GM23338 (cell line): Measurements from ENCODE around the gene IKZF1. TPM values are rescaled to one million over a fixed set of nuclear protein-coding genes. Genes with fewer than 3 reads are reported as not detected.

ENCODE experiments used
- ATAC-seq: fragments of 200-7000 bp; cut with Tn5 transposase; 3 replicates; pipeline ENCODE4 v1.9.1; 2020
- DNase-seq: peaks from one replicate; pipeline ENCODE4 v3.0.0-alpha.2; 2015; ENCODE audit warnings: low spot score
- H2AFZ ChIP-seq: fragments of 200-600 bp; sonication (generic); 2 replicates; pipeline ENCODE4 v1.8.0; 2016; ENCODE audit warnings: antibody characterized with exemption, mild to moderate bottlenecking, moderate library complexity
- H3F3A ChIP-seq: fragments of 200-600 bp; sonication (generic); replicated peaks from 2 replicates; pipeline ENCODE4 v1.8.0; 2017; ENCODE audit warnings: antibody characterized with exemption, mixed run types, low read depth
- H3K27ac ChIP-seq: fragments of 200-600 bp; sonication (generic); 2 replicates; pipeline ENCODE4 v1.6.1; 2016; ENCODE audit warnings: low read depth
- H3K27me3 ChIP-seq: fragments of 200-600 bp; sonication (generic); 2 replicates; pipeline ENCODE4 v1.8.0; 2016; ENCODE audit warnings: mild to moderate bottlenecking, mixed run types, moderate library complexity; ENCODE audit not compliant: insufficient read depth
- H3K36me3 ChIP-seq: fragments of 200-600 bp; sonication (generic); 2 replicates; pipeline ENCODE4 v1.8.0; 2016; ENCODE audit warnings: mild to moderate bottlenecking; ENCODE audit not compliant: insufficient read depth
- H3K4me1 ChIP-seq: fragments of 200-600 bp; sonication (generic); 2 replicates; pipeline ENCODE4 v1.8.0; 2016; ENCODE audit warnings: mild to moderate bottlenecking, moderate library complexity; ENCODE audit not compliant: insufficient read depth
- H3K4me2 ChIP-seq: fragments of 200-600 bp; sonication (generic); 2 replicates; pipeline ENCODE4 v1.7.1; 2017; ENCODE audit warnings: mixed run types
- H3K4me3 ChIP-seq: fragments of 200-600 bp; sonication (generic); 2 replicates; pipeline ENCODE4 v1.6.1; 2016; ENCODE audit warnings: mixed run types
- H3K79me2 ChIP-seq: fragments of 200-600 bp; sonication (generic); replicated peaks from 2 replicates; pipeline ENCODE4 v1.8.0; 2017; ENCODE audit warnings: mild to moderate bottlenecking; ENCODE audit not compliant: insufficient read depth
- H3K9me2 ChIP-seq: fragments of 200-600 bp; sonication (generic); 2 replicates; pipeline ENCODE4 v1.8.0; 2017; ENCODE audit not compliant: insufficient read depth
- H4K20me1 ChIP-seq: fragments of 200-600 bp; sonication (generic); replicated peaks from 2 replicates; pipeline ENCODE4 v1.8.0; 2017; ENCODE audit warnings: mild to moderate bottlenecking; ENCODE audit not compliant: insufficient read depth
- H3K27ac Mint-ChIP-seq: 2 replicates; pipeline ENCODE4 v1.8.0; 2020; ENCODE audit warnings: inconsistent platforms, mild to moderate bottlenecking, moderate library complexity, mixed read lengths
- H3K27me3 Mint-ChIP-seq: 3 replicates; pipeline ENCODE4 v1.8.0; 2022; ENCODE audit warnings: low read depth, mild to moderate bottlenecking, moderate library complexity, mixed read lengths, inconsistent platforms; ENCODE audit not compliant: insufficient read depth, poor library complexity
- H3K36me3 Mint-ChIP-seq: 3 replicates; pipeline ENCODE4 v1.8.0; 2021; ENCODE audit warnings: low read depth, mild to moderate bottlenecking, inconsistent platforms, moderate library complexity, mixed read lengths
- H3K4me1 Mint-ChIP-seq: 3 replicates; pipeline ENCODE4 v1.8.0; 2020; ENCODE audit warnings: mild to moderate bottlenecking, inconsistent platforms, mixed read lengths
- H3K4me3 Mint-ChIP-seq: 3 replicates; pipeline ENCODE4 v1.8.0; 2021; ENCODE audit warnings: moderate library complexity, mild to moderate bottlenecking, inconsistent platforms, mixed read lengths
- H3K9me3 Mint-ChIP-seq: 3 replicates; pipeline ENCODE4 v1.8.0; 2020; ENCODE audit warnings: moderate library complexity, mild to moderate bottlenecking, inconsistent platforms, mixed read lengths
- CREB1 ChIP-seq: fragments of 250-450 bp; sonication (Bioruptor Pico); IDR thresholded peaks from 2 replicates; pipeline ENCODE4 v1.5.0; 2020; ENCODE audit warnings: low read depth, mild to moderate bottlenecking, moderate library complexity
- EZH2 ChIP-seq: fragments of 200-600 bp; sonication (generic); IDR thresholded peaks from one replicate; pipeline ENCODE4 v1.8.0; 2017; ENCODE audit warnings: antibody characterized with exemption, mild to moderate bottlenecking, low read depth; ENCODE audit not compliant: unreplicated experiment
- EZH2phosphoT487 ChIP-seq: fragments of 200-600 bp; sonication (generic); IDR thresholded peaks from one replicate; pipeline ENCODE4 v1.8.1; 2018; ENCODE audit warnings: antibody characterized with exemption; ENCODE audit not compliant: unreplicated experiment
- JUNB ChIP-seq: IDR thresholded peaks from one replicate; pipeline ENCODE4 v1.6.1; 2016; ENCODE audit warnings: antibody characterized with exemption; ENCODE audit not compliant: unreplicated experiment
- NANOG ChIP-seq: IDR thresholded peaks from 2 replicates; pipeline ENCODE4 v1.6.1; 2016; ENCODE audit warnings: antibody characterized with exemption, borderline replicate concordance
- POLR2AphosphoS5 ChIP-seq: IDR thresholded peaks from 2 replicates; pipeline ENCODE4 v1.6.1; 2016; ENCODE audit warnings: antibody characterized with exemption, low read depth
- STAT1 ChIP-seq: IDR thresholded peaks from one replicate; pipeline ENCODE4 v1.6.1; 2016; ENCODE audit warnings: antibody characterized with exemption; ENCODE audit not compliant: unreplicated experiment
- ZNF114 ChIP-seq: fragments of 250-450 bp; sonication (Bioruptor Pico); IDR thresholded peaks from 2 replicates; pipeline ENCODE4 v1.5.0; 2020; ENCODE audit warnings: mild to moderate bottlenecking, moderate library complexity
- ZNF331 ChIP-seq: fragments of 250-450 bp; sonication (Bioruptor Pico); IDR thresholded peaks from 2 replicates; pipeline ENCODE4 v1.5.0; 2020; ENCODE audit warnings: low read depth, mild to moderate bottlenecking, moderate library complexity
- polyA plus RNA-seq: library from polyadenylated mRNA; unstranded; fragments of >200 nt; fragmentation: Nextera tagmentation; extraction: Ambion mirVana; gene quantifications from 2 replicates; pipeline ENCODE4 v1.2.1, GENCODE V29; 2016
- total RNA-seq: library from RNA; depleted of rRNA; stranded (reverse); fragments of >200 nt; shearing (Covaris generic); gene quantifications from 2 replicates; pipeline ENCODE4 v1.2.3, GENCODE V29; 2014
- TF ChIP-seq, protein P1 (sequence below), 2 experiments: fragments of 200-600 bp in 1 of 2; sonication (generic) in 1 of 2; conservative IDR thresholded peaks; 2 replicates each; pipeline versions ENCODE4 v1.5.1 to v1.6.1; 2016 to 2017; ENCODE audit warnings: antibody characterized with exemption in 2 of 2, low read depth in 2 of 2, mild to moderate bottlenecking in 2 of 2, moderate library complexity in 1 of 2
- TF ChIP-seq, protein P2 (sequence below): fragments of 250-450 bp; sonication (Bioruptor Pico); IDR thresholded peaks from 2 replicates; pipeline ENCODE4 v1.5.0; 2020; ENCODE audit warnings: mild to moderate bottlenecking, moderate library complexity
- TF ChIP-seq, protein P3 (sequence below): IDR thresholded peaks from 2 replicates; pipeline ENCODE4 v1.6.1; 2016; ENCODE audit warnings: antibody characterized with exemption
- TF ChIP-seq, protein P4 (sequence below): IDR thresholded peaks from one replicate; pipeline ENCODE4 v1.6.1; 2018; ENCODE audit warnings: antibody characterized with exemption; ENCODE audit not compliant: unreplicated experiment

IKZF1 gene
- total and polyA plus RNA-seq, 2 experiments from 2014 or later, result 0.57 to 1.8 TPM

DNA sequence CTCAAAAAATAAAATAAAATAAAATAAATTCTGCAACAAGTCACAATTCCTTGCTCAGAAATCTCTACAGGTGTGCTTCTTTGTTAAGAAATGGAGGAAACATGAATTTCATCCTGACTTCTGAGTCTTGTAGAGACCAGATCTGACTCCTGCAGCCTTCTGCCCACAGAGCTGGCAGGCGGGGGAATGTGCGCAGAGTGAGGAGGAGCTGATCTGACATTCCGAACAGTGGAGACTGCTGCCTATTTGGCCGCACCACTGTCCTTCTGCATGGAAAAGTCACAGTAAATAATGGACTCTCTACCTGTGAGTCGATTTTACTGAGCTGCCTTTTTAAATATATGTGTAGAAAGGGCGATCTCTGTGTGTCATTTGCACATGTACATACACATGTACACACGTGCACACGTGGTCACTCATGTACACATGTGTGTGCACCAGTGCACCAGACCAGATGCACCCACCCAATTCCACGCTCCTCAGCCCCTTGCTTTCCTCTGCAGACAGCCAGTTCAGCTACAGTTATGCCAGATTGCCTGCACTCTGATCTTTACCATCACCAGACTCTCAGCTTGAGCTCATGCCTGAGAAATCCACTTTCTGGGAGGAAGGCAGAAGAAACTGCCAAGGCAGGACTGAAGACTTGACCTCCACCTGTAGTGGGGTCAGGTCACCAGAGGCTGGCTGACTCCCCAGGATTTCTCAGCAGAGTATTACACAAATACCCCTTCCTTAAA is 54.9 kb downstream of the IKZF1 start:
- Mint-ChIP-seq H3K4me1 (peaks cover 11% of the 10 kb centered on the region), H3K9me3 (no peaks in the 10 kb centered on the region; the same call in 2 of the 3 replicates), H3K36me3 (no peaks in the 10 kb centered on the region), H3K27ac (peak overlapping the region; percentile 49), H3K27me3 (peaks cover 10% of the 10 kb centered on the region), H3K4me3 (no peak overlapping the region)
- Histone ChIP-seq H3K79me2 (no peaks in the 10 kb centered on the region), H3F3A (no peaks in the 10 kb centered on the region), H3K4me3 (no peak overlapping the region), H3K4me2 (no peak overlapping the region), H3K27me3 (no peaks in the 10 kb centered on the region), H3K4me1 (no peaks in the 10 kb centered on the region), H4K20me1 (no peaks in the 10 kb centered on the region), H3K27ac (no peak overlapping the region), H3K36me3 (no peaks in the 10 kb centered on the region), H3K9me2 (peaks cover 9% of the 10 kb centered on the region), H2AFZ (0 out of 2 replicates have a peak overlapping the region, but pooled peaks have one; percentile 52)
- ATAC-seq (no peak), DNase-seq (no peak)
- TF ChIP-seq STAT1, result no peak
- TF ChIP-seq, protein P1, sequence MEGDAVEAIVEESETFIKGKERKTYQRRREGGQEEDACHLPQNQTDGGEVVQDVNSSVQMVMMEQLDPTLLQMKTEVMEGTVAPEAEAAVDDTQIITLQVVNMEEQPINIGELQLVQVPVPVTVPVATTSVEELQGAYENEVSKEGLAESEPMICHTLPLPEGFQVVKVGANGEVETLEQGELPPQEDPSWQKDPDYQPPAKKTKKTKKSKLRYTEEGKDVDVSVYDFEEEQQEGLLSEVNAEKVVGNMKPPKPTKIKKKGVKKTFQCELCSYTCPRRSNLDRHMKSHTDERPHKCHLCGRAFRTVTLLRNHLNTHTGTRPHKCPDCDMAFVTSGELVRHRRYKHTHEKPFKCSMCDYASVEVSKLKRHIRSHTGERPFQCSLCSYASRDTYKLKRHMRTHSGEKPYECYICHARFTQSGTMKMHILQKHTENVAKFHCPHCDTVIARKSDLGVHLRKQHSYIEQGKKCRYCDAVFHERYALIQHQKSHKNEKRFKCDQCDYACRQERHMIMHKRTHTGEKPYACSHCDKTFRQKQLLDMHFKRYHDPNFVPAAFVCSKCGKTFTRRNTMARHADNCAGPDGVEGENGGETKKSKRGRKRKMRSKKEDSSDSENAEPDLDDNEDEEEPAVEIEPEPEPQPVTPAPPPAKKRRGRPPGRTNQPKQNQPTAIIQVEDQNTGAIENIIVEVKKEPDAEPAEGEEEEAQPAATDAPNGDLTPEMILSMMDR (conservative IDR thresholded peaks at IDR 0.05; ENCODE audit: low read depth in 2 of 2), result no peak
- TF ChIP-seq, protein P2, sequence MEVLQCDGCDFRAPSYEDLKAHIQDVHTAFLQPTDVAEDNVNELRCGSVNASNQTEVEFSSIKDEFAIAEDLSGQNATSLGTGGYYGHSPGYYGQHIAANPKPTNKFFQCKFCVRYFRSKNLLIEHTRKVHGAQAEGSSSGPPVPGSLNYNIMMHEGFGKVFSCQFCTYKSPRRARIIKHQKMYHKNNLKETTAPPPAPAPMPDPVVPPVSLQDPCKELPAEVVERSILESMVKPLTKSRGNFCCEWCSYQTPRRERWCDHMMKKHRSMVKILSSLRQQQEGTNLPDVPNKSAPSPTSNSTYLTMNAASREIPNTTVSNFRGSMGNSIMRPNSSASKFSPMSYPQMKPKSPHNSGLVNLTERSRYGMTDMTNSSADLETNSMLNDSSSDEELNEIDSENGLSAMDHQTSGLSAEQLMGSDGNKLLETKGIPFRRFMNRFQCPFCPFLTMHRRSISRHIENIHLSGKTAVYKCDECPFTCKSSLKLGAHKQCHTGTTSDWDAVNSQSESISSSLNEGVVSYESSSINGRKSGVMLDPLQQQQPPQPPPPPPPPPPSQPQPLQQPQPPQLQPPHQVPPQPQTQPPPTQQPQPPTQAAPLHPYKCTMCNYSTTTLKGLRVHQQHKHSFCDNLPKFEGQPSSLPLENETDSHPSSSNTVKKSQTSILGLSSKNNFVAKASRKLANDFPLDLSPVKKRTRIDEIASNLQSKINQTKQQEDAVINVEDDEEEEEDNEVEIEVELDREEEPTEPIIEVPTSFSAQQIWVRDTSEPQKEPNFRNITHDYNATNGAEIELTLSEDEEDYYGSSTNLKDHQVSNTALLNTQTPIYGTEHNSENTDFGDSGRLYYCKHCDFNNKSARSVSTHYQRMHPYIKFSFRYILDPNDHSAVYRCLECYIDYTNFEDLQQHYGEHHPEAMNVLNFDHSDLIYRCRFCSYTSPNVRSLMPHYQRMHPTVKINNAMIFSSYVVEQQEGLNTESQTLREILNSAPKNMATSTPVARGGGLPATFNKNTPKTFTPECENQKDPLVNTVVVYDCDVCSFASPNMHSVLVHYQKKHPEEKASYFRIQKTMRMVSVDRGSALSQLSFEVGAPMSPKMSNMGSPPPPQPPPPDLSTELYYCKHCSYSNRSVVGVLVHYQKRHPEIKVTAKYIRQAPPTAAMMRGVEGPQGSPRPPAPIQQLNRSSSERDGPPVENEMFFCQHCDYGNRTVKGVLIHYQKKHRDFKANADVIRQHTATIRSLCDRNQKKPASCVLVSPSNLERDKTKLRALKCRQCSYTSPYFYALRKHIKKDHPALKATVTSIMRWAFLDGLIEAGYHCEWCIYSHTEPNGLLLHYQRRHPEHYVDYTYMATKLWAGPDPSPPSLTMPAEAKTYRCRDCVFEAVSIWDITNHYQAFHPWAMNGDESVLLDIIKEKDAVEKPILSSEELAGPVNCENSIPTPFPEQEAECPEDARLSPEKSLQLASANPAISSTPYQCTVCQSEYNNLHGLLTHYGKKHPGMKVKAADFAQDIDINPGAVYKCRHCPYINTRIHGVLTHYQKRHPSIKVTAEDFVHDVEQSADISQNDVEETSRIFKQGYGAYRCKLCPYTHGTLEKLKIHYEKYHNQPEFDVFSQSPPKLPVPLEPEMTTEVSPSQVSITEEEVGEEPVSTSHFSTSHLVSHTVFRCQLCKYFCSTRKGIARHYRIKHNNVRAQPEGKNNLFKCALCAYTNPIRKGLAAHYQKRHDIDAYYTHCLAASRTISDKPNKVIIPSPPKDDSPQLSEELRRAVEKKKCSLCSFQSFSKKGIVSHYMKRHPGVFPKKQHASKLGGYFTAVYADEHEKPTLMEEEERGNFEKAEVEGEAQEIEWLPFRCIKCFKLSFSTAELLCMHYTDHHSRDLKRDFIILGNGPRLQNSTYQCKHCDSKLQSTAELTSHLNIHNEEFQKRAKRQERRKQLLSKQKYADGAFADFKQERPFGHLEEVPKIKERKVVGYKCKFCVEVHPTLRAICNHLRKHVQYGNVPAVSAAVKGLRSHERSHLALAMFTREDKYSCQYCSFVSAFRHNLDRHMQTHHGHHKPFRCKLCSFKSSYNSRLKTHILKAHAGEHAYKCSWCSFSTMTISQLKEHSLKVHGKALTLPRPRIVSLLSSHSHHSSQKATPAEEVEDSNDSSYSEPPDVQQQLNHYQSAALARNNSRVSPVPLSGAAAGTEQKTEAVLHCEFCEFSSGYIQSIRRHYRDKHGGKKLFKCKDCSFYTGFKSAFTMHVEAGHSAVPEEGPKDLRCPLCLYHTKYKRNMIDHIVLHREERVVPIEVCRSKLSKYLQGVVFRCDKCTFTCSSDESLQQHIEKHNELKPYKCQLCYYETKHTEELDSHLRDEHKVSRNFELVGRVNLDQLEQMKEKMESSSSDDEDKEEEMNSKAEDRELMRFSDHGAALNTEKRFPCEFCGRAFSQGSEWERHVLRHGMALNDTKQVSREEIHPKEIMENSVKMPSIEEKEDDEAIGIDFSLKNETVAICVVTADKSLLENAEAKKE (CRISPR knock-in tag), result no peak
- TF ChIP-seq, protein P3, sequence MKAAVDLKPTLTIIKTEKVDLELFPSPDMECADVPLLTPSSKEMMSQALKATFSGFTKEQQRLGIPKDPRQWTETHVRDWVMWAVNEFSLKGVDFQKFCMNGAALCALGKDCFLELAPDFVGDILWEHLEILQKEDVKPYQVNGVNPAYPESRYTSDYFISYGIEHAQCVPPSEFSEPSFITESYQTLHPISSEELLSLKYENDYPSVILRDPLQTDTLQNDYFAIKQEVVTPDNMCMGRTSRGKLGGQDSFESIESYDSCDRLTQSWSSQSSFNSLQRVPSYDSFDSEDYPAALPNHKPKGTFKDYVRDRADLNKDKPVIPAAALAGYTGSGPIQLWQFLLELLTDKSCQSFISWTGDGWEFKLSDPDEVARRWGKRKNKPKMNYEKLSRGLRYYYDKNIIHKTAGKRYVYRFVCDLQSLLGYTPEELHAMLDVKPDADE, result no peak
- TF ChIP-seq EZH2phosphoT487, result no peak
- TF ChIP-seq ZNF114 (CRISPR knock-in tag), result no peak
- TF ChIP-seq, protein P4, sequence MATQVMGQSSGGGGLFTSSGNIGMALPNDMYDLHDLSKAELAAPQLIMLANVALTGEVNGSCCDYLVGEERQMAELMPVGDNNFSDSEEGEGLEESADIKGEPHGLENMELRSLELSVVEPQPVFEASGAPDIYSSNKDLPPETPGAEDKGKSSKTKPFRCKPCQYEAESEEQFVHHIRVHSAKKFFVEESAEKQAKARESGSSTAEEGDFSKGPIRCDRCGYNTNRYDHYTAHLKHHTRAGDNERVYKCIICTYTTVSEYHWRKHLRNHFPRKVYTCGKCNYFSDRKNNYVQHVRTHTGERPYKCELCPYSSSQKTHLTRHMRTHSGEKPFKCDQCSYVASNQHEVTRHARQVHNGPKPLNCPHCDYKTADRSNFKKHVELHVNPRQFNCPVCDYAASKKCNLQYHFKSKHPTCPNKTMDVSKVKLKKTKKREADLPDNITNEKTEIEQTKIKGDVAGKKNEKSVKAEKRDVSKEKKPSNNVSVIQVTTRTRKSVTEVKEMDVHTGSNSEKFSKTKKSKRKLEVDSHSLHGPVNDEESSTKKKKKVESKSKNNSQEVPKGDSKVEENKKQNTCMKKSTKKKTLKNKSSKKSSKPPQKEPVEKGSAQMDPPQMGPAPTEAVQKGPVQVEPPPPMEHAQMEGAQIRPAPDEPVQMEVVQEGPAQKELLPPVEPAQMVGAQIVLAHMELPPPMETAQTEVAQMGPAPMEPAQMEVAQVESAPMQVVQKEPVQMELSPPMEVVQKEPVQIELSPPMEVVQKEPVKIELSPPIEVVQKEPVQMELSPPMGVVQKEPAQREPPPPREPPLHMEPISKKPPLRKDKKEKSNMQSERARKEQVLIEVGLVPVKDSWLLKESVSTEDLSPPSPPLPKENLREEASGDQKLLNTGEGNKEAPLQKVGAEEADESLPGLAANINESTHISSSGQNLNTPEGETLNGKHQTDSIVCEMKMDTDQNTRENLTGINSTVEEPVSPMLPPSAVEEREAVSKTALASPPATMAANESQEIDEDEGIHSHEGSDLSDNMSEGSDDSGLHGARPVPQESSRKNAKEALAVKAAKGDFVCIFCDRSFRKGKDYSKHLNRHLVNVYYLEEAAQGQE, result no peak
- no peak for TF ChIP-seq ZNF331 (CRISPR knock-in tag)
- TF ChIP-seq CREB1 (CRISPR knock-in tag), result no peak
- no peak for TF ChIP-seq EZH2
- no peak for TF ChIP-seq NANOG
- TF ChIP-seq POLR2AphosphoS5, result no peak
- no peak for TF ChIP-seq JUNB
